22Rv1 (cell line): ENCODE data around the gene SPINT2.

Experiments
- H3K27ac ChIP-seq: fragments of 450-650 bp; 2 replicates; pipeline ENCODE4 v1.5.1; 2017
- CTCF ChIP-seq: fragments of 450-650 bp; IDR thresholded peaks from 2 replicates; pipeline ENCODE4 v1.5.1; 2017; ENCODE audit warnings: mild to moderate bottlenecking
- ZFX ChIP-seq: fragments of 450-650 bp; IDR thresholded peaks from 2 replicates; pipeline ENCODE4 v1.6.1; 2017; ENCODE audit warnings: antibody characterized with exemption, borderline replicate concordance

The SPINT2 gene, protein sequence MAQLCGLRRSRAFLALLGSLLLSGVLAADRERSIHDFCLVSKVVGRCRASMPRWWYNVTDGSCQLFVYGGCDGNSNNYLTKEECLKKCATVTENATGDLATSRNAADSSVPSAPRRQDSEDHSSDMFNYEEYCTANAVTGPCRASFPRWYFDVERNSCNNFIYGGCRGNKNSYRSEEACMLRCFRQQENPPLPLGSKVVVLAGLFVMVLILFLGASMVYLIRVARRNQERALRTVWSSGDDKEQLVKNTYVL

GRCh38 chr19:38264486-38265212, at the start of gene SPINT2:
Gene SPINT2 (plus strand): TSS chr19:38264573. CDS start chr19:38264893, 320 bp downstream.
- TF ChIP-seq ZFX, result no peak
- TF ChIP-seq CTCF, result no peak

DNA sequence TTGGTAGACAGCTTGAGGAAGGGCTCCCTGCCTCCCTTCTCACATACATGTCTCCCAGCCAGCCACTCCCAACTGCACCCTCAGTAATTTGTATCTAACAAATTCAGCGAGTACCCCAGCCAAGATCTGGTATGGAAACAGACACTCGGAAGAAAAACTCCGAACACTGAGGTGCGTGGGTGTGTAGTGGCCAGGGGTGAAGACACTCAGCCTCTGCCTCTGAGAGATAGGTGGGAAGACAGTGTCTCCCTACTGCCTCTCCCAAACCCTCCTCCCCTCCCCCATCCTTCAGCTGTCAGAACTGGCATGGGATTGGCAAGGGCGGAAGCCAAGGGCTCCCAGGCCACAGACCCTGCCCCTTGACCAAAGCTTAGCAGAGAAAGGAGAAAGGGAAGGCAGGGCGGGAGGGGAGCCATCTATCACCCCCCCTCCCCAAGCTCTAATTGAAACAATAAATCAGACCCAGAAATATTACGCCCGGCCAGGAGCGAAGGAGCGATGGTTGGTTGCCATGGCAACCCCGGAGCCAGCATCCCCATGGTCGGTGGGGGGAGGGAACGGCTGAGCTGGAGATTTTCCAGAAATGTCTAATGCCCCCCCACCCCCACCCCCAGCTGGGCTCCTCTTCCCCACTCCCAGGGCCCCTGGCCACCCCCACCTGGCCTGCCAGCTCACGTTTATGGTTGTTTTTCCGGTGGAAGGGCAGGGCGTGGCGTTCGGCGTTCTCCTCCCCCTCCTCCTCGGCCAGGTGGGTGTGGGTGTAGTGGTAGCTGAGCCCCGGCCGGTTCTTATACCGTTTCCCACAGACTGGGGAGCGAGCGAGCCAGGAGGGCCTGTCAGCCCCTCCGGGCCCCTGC, 47.4 kb upstream of the SPINT2 start:
- no peak for TF ChIP-seq CTCF
- no peak for TF ChIP-seq ZFX
- no peak overlapping the region for H3K27ac ChIP-seq

More at GRCh38 chr19:38264486-38265212, at the start of gene SPINT2:
- H3K27ac ChIP-seq, result peak within 1 kb of the TSS; percentile 93

DNA sequence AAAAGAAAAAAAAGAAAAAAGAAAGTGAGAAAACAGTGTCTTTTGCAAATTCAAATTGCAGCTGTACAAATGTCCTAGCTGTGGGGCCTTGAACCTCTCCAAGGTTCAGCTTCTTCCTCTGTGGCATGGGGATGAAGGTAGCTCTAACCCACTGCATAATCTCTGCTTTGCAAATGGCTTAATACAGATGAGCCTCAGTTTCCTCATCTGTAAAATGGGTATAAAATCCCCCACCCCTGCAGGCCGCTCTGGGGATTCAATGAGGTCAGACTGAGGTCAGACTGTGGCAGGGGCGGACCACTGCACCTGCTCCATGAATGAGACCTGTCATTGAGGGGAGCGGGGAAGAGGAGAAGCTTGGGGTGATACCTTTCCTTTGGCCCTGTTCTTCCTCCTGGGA, 46.2 kb upstream of the SPINT2 start:
- TF ChIP-seq CTCF, result no peak
- TF ChIP-seq ZFX, result no peak
- H3K27ac ChIP-seq, result no peak overlapping the region

DNA sequence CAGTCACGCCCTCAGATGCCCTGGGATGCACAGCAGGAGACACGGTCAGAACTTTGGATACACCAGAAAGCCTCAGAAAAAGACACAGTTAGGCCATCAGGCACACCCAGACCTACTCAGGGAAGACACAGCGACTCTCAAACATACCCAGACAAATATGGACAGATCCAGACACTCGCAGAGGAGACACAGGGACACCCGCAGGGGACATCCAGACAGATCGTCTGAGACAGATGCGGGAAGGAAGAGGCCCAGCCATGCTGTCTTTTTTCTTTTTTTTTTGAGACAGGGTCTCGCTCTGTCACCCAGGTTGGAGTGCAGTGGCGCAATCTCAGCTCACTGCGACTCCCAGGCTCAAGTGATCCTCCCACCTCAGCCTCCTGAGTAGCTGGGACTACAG, 45.2 kb upstream of the SPINT2 start:
- H3K27ac ChIP-seq, result no peak overlapping the region
- TF ChIP-seq ZFX, result no peak
- no peak for TF ChIP-seq CTCF

DNA sequence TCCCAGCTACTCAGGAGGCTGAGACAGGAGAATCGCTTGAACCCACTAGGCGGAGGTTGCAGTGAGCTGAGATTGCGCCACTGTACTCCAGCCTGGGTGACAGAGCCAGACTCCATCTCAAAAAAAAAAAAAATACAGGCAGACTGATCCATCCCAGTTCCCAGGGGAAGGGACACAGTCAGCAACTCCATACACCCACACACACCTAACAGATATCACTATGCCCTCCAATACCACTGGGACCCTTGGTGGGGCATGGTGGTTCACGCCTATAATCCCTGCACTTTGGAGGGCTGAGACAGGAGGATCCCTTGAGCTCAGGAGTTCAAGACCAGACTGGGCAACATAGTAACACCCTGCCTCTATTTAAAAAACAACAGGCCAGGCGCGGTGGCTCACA, 43.0 kb upstream of the SPINT2 start:
- no peak overlapping the region for H3K27ac ChIP-seq
- TF ChIP-seq CTCF (no peak), ZFX (no peak)

DNA sequence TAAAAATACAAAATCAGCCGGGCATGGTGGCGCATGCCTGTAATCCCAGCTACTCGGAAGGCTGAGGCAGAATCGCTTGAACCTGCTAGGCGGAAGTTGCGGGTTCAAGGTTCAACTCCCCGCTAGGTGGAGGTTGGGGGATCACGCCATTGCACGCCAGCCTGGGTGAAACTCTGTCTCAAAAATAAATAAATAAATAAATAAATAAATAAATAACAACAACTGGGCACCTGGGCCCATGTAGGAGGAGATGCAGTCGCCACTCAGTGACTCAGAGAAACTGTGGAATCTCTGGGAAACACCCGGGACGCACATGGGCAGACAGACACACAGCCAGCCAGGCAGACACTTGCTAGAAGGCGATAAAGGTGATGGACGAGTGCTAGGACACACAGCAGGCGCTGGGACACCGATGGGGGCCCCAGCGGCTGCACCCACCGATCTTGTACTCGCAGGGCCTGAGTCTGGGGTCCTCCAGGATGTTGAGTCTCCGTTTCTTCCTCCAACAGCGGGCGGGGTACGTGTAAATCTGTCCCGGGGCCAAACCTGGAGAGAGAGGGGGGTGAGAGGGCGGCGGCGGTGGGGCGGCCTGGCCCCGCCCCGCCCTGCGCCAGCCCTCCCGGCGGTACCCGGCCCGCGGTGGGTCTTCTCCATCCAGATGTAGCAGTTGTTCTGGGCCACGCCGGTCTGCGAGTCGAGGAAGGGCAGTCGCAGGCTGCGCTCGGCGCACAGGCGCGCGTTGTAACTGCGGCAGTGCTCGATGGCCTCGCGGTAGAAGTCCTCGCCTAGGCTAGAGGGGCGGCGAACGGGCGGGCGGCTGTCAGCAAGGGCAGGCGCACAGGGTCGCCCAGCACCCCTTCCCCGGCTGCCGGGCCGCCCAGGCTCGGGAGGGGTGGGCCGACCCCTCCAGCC, 42.2 kb upstream of the SPINT2 start:
- H3K27ac ChIP-seq, result no peak overlapping the region
- TF ChIP-seq ZFX (no peak), CTCF (no peak)
